SK-N-SH treated with all-trans-retinoic acid at 6 μM for 48 hours (cell line): ENCODE measurements around the gene CAMLG.

Experiments
- ATAC-seq: fragments of 200-7000 bp; cut with Tn5 transposase; 3 replicates; pipeline ENCODE4 v1.9.1; 2020; ENCODE audit warnings: mild to moderate bottlenecking, moderate library complexity
- ARNTL ChIP-seq: fragments of 450-650 bp; formaldehyde crosslinking; IDR thresholded peaks from 2 replicates; pipeline ENCODE4 v1.5.0; 2020; ENCODE audit warnings: low read depth, mild to moderate bottlenecking, moderate library complexity, borderline replicate concordance
- BACH2 ChIP-seq: fragments of 250-450 bp; sonication (Bioruptor Pico); IDR thresholded peaks from 2 replicates; pipeline ENCODE4 v1.9.0; 2021; ENCODE audit warnings: mild to moderate bottlenecking, borderline replicate concordance
- CSDC2 ChIP-seq: fragments of 250-450 bp; sonication (Bioruptor Pico); IDR thresholded peaks from 2 replicates; pipeline ENCODE4 v1.5.0; 2020; ENCODE audit warnings: mild to moderate bottlenecking, moderate library complexity
- ESRRG ChIP-seq: fragments of 250-450 bp; sonication (Bioruptor Pico); IDR thresholded peaks from 2 replicates; pipeline ENCODE4 v1.6.1; 2021; ENCODE audit warnings: mild to moderate bottlenecking
- GLIS3 ChIP-seq: fragments of 250-450 bp; sonication (Bioruptor Pico); IDR thresholded peaks from 2 replicates; pipeline ENCODE4 v1.5.0; 2020; ENCODE audit warnings: mild to moderate bottlenecking, moderate library complexity
- OSR1 ChIP-seq: fragments of 250-450 bp; sonication (Bioruptor Pico); IDR thresholded peaks from 2 replicates; pipeline ENCODE4 v1.8.0; 2022; ENCODE audit warnings: moderate library complexity, mild to moderate bottlenecking, inconsistent platforms
- PPARA ChIP-seq: fragments of 250-450 bp; sonication (Bioruptor Pico); IDR thresholded peaks from 2 replicates; pipeline ENCODE4 v1.5.0; 2020; ENCODE audit warnings: mild to moderate bottlenecking, borderline replicate concordance
- RARB ChIP-seq: fragments of 250-450 bp; sonication (Bioruptor Pico); IDR thresholded peaks from 2 replicates; pipeline ENCODE4 v1.8.0; 2021; ENCODE audit warnings: mild to moderate bottlenecking, moderate library complexity
- SNAI2 ChIP-seq: fragments of 250-450 bp; sonication (Bioruptor Pico); IDR thresholded peaks from 2 replicates; pipeline ENCODE4 v1.5.0; 2020; ENCODE audit warnings: mild to moderate bottlenecking, moderate library complexity
- TOX ChIP-seq: fragments of 250-450 bp; sonication (Bioruptor Pico); IDR thresholded peaks from 2 replicates; pipeline ENCODE4 v1.8.0; 2021; ENCODE audit warnings: mild to moderate bottlenecking, moderate library complexity, borderline replicate concordance
- TSHZ2 ChIP-seq: fragments of 250-450 bp; sonication (Bioruptor Pico); IDR thresholded peaks from 2 replicates; pipeline ENCODE4 v1.5.0; 2020; ENCODE audit warnings: mild to moderate bottlenecking, moderate library complexity
- ZC3H10 ChIP-seq: fragments of 250-450 bp; sonication (Bioruptor Pico); IDR thresholded peaks from 2 replicates; pipeline ENCODE4 v1.5.1; 2021; ENCODE audit warnings: mild to moderate bottlenecking, moderate library complexity
- ZFP3 ChIP-seq: fragments of 250-450 bp; sonication (Bioruptor Pico); IDR thresholded peaks from 2 replicates; pipeline ENCODE4 v1.5.0; 2020; ENCODE audit warnings: mild to moderate bottlenecking, moderate library complexity
- ZFP30 ChIP-seq: fragments of 450-650 bp; formaldehyde crosslinking; IDR thresholded peaks from 2 replicates; pipeline ENCODE4 v1.5.0; 2022; ENCODE audit warnings: mild to moderate bottlenecking, moderate library complexity
- ZNF565 ChIP-seq: fragments of 450-650 bp; formaldehyde crosslinking; conservative IDR thresholded peaks from 2 replicates; pipeline ENCODE4 v1.5.0; 2020; ENCODE audit warnings: low read depth, mild to moderate bottlenecking, moderate library complexity
- ZNF70 ChIP-seq: fragments of 450-650 bp; formaldehyde crosslinking; IDR thresholded peaks from 2 replicates; pipeline ENCODE4 v1.5.0; 2020; ENCODE audit warnings: mild to moderate bottlenecking, moderate library complexity
- ZNF8 ChIP-seq: fragments of 450-650 bp; formaldehyde crosslinking; IDR thresholded peaks from 2 replicates; pipeline ENCODE4 v1.5.0; 2020; ENCODE audit warnings: mild to moderate bottlenecking, moderate library complexity
- TF ChIP-seq, protein P1 (sequence below): fragments of 250-450 bp; sonication (Bioruptor Pico); IDR thresholded peaks from 2 replicates; pipeline ENCODE4 v1.5.1; 2021; ENCODE audit warnings: mild to moderate bottlenecking, moderate library complexity
- TF ChIP-seq, protein P2 (sequence below): fragments of 250-450 bp; sonication (Bioruptor Pico); IDR thresholded peaks from 2 replicates; pipeline ENCODE4 v1.5.1; 2020; ENCODE audit warnings: low read depth, mild to moderate bottlenecking, moderate library complexity
- TF ChIP-seq, protein P3 (sequence below): fragments of 250-450 bp; sonication (Bioruptor Pico); IDR thresholded peaks from 2 replicates; pipeline ENCODE4 v1.8.0; 2020; ENCODE audit warnings: mild to moderate bottlenecking, moderate library complexity, borderline replicate concordance
- TF ChIP-seq, protein P4 (sequence below): fragments of 250-450 bp; sonication (Bioruptor Pico); IDR thresholded peaks from 2 replicates; pipeline ENCODE4 v1.8.0; 2021; ENCODE audit warnings: low read depth, mild to moderate bottlenecking, moderate library complexity, borderline replicate concordance

CAMLG gene

GRCh38 chr5:134732819-134733218, 5.5 kb upstream of the CAMLG start:
- TF ChIP-seq, protein P1, sequence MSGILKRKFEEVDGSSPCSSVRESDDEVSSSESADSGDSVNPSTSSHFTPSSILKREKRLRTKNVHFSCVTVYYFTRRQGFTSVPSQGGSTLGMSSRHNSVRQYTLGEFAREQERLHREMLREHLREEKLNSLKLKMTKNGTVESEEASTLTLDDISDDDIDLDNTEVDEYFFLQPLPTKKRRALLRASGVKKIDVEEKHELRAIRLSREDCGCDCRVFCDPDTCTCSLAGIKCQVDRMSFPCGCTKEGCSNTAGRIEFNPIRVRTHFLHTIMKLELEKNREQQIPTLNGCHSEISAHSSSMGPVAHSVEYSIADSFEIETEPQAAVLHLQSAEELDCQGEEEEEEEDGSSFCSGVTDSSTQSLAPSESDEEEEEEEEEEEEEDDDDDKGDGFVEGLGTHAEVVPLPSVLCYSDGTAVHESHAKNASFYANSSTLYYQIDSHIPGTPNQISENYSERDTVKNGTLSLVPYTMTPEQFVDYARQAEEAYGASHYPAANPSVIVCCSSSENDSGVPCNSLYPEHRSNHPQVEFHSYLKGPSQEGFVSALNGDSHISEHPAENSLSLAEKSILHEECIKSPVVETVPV (CRISPR knock-in tag) = no peak
- TF ChIP-seq ZNF70 (CRISPR knock-in tag) = no peak
- ATAC-seq = no peak

DNA sequence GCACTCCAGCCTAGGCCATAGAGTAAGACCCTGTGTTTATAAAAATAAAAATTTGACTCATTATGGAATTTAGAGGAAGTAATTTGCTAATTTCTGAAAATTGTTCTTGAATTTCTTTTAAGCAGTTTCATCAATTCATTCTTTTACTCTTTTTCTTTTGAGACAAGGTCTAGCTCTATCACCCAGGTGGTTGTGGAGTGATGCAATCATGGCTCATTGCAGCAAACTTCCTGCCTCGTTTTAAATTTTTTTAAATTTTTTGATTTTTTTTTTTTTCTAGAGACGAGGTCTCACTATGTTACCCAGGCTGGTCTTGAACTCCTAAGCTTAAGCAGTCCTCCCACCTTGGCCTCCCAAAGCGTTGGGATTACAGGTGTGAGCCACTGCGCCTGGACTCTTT, 3.1 kb upstream of the CAMLG start:
- TF ChIP-seq ZNF70 (CRISPR knock-in tag) = no peak
- TF ChIP-seq TSHZ2 (CRISPR knock-in tag) = no peak
- no peak for TF ChIP-seq ZFP30
- no peak for TF ChIP-seq ZC3H10 (CRISPR knock-in tag)
- no peak for TF ChIP-seq ZFP3 (CRISPR knock-in tag)
- TF ChIP-seq, protein P2, sequence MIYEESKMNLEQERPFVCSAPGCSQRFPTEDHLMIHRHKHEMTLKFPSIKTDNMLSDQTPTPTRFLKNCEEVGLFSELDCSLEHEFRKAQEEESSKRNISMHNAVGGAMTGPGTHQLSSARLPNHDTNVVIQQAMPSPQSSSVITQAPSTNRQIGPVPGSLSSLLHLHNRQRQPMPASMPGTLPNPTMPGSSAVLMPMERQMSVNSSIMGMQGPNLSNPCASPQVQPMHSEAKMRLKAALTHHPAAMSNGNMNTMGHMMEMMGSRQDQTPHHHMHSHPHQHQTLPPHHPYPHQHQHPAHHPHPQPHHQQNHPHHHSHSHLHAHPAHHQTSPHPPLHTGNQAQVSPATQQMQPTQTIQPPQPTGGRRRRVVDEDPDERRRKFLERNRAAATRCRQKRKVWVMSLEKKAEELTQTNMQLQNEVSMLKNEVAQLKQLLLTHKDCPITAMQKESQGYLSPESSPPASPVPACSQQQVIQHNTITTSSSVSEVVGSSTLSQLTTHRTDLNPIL (CRISPR knock-in tag) = no peak
- TF ChIP-seq, all 23 proteins: peak for 0
- ATAC-seq = no peak

- no peak for ATAC-seq
- TF ChIP-seq, protein P1 (CRISPR knock-in tag) = no peak
- no peak for TF ChIP-seq ARNTL
- no peak for TF ChIP-seq ESRRG (CRISPR knock-in tag)
- no peak for TF ChIP-seq ZNF565 (CRISPR knock-in tag)
- no peak for TF ChIP-seq OSR1 (CRISPR knock-in tag)
- TF ChIP-seq TOX (CRISPR knock-in tag) = no peak
- TF ChIP-seq ZC3H10 (CRISPR knock-in tag) = no peak
- no peak for TF ChIP-seq SNAI2 (CRISPR knock-in tag)
- TF ChIP-seq PPARA (CRISPR knock-in tag) = no peak
- TF ChIP-seq, protein P3, sequence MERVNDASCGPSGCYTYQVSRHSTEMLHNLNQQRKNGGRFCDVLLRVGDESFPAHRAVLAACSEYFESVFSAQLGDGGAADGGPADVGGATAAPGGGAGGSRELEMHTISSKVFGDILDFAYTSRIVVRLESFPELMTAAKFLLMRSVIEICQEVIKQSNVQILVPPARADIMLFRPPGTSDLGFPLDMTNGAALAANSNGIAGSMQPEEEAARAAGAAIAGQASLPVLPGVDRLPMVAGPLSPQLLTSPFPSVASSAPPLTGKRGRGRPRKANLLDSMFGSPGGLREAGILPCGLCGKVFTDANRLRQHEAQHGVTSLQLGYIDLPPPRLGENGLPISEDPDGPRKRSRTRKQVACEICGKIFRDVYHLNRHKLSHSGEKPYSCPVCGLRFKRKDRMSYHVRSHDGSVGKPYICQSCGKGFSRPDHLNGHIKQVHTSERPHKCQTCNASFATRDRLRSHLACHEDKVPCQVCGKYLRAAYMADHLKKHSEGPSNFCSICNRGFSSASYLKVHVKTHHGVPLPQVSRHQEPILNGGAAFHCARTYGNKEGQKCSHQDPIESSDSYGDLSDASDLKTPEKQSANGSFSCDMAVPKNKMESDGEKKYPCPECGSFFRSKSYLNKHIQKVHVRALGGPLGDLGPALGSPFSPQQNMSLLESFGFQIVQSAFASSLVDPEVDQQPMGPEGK = no peak
- no peak for TF ChIP-seq ZNF8 (CRISPR knock-in tag)
- TF ChIP-seq, protein P2 (CRISPR knock-in tag) = no peak
- no peak for TF ChIP-seq GLIS3 (CRISPR knock-in tag)
- TF ChIP-seq ZFP30 = no peak
- TF ChIP-seq, protein P4, sequence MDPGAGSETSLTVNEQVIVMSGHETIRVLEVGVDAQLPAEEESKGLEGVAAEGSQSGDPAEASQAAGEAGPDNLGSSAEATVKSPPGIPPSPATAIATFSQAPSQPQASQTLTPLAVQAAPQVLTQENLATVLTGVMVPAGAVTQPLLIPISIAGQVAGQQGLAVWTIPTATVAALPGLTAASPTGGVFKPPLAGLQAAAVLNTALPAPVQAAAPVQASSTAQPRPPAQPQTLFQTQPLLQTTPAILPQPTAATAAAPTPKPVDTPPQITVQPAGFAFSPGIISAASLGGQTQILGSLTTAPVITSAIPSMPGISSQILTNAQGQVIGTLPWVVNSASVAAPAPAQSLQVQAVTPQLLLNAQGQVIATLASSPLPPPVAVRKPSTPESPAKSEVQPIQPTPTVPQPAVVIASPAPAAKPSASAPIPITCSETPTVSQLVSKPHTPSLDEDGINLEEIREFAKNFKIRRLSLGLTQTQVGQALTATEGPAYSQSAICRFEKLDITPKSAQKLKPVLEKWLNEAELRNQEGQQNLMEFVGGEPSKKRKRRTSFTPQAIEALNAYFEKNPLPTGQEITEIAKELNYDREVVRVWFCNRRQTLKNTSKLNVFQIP (CRISPR knock-in tag) = no peak
- no peak for TF ChIP-seq TSHZ2 (CRISPR knock-in tag)
- no peak for TF ChIP-seq ZNF70 (CRISPR knock-in tag)
- no peak for TF ChIP-seq CSDC2
- no peak for TF ChIP-seq RARB (CRISPR knock-in tag)
- TF ChIP-seq BACH2 (CRISPR knock-in tag) = no peak
Measured at GRCh38 chr5:134736173-134736812, 2.1 kb upstream of the CAMLG start.
